GM20431 (cell line): ENCODE data around the gene PCGF5.

Experiments
- in situ Hi-C: fragments of 300-500 bp; cut with MseI, MboI; formaldehyde crosslinking; loops from one replicate; pipeline ENCODE4 v1.15.0; 2020; ENCODE audit warnings: low sequenced_read_pairs; ENCODE audit not compliant: unreplicated experiment

PCGF5 gene

GRCh38 chr10:91208642-91209041 is 11.8 kb upstream of the PCGF5 start:
- in situ Hi-C loops: no loop called here

DNA sequence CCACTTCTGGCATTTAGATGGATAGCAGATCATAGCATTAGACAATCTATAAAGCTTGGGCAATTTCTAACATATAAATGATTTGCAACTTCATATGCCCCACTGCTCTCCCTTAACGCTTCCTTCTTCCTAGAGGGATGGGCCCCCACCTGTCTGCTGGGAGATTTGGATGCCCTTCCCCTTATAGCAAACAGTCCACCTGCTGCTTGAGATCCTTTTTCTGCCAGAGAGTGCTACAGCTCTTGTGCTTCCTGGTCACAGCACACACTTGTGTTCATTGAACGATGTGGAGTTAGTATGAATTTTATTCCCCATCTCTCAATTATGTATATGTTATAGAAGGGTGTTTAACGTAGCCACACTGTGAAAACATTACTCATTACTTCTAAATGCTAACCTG is 10.4 kb upstream of the PCGF5 start:
- in situ Hi-C loops: no loop called here

DNA sequence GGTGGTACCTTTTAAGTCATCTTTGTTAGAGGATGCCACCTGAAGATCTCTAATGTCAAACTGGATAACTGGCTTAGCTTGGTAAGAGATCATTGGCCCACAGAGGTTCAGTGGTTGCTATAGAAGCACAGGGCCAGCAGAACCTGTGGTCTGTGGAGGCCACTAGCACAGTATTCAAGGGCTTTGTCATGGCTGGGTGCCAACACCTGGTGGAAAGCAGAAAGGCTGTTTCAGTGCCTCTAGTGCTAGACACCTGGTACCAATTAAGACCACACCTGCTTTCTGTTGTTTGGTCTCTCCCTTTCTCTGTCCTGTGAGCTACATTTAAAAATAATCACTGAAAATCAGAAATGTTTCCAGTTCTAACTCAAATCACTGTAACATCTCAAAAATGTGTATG is 10.0 kb upstream of the PCGF5 start:
- in situ Hi-C loops: no loop called here

DNA sequence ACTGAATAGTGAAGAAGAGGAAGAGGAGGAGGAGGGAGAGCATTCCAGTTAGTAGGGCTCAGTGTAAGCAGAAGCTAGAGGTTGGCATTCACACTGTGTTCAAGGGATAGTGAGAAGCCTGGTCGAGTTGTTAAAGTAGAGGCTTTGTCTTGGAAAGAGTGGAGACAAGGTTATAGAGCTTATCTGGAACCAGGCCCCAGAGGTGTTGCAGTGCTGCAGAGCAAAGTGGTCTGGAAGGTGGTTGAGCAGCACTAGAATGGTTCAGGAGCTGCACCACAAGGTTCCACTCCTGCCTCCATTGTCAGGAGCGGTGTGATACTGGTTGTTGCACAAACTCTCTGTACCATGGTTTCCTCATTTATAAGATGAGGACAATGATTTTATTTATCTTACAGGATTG is 8.8 kb upstream of the PCGF5 start:
- in situ Hi-C loops: no loop called here

DNA sequence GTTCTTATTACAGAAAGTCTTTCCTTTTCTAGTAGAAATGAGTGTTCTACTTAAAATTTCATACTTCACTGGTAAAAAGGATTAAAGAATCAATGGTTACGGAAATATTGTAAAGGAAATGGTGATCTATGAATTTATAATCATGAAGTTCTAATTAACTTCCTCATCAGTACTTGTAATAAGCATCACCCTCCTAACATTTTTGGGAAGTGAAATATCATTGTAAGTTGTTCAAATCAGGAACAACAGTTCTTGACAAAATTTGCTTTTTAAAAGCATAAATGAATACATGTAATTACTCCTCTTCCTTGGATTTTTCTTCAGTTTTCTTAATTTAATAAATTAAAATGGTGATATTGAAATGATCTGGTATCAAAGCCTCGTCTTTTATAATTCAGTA is 5.6 kb upstream of the PCGF5 start:
- in situ Hi-C loops: no loop called here

DNA sequence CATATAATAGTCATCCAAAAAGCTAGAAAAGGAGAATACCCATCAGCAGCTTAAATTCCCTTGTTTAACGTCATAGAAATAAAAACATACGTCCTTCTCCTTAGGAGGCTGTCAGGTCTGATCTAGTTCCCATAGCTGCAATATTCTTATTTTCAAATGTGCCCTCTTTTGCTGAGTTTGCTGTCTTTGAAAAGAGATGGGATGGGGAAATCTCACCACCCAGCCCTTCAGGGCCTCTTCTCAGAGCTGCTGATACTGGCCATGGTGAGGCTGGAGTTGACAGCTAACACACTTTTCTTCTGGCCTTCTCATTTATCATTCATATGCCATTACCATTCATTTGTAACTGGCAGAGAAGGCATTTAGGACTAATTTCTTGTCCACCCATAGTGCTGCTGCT is 5.1 kb upstream of the PCGF5 start:
- in situ Hi-C loops: no loop called here

DNA sequence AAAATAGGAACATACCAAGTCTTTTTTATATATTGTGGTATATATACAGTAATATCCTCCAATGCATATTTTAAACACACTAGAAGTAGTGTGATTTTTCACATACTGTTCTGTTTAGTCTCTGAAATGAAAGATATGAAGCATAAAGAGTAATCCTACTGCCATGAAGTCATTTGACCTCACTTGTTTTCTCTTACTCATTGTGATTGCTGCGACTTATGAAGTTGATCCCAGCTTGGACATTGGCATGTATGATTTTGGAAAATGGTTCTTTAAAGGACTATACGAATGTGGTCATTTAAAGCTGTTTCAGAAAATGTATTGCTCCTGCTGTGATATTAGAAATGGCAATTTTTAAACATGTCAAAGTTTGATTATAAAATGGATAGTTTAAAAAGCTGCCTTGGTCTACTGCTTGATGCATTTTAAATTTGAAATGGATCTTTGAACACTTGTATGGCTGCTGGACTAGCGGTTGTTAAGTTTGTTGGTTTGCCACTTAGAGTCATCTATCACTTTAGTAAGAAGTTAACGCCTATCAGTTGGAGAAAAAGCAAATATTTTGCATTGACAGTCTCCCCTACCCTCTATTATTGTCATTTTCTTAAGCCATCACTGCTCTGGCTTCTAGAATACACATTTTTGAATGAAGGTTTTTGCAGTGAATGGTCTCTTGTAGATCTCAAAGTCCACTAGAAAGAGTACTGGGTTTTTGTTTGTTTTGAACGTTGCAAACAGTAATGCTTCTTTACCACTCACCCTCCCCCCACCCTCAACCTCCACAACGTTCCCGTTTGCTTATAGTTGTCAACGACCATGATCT is 881 bp upstream of the PCGF5 start:
- in situ Hi-C loops: no loop called here

- in situ Hi-C loops: no loop called here
These were observed 652 bp downstream of the PCGF5 start for GRCh38 chr10:91220954-91221675.

GRCh38 chr10:91226093-91226492 is 5.6 kb downstream of the PCGF5 start:
- in situ Hi-C loops: loop anchor here (25.0 kb wide), 1 partner anchor 214 kb away; no protein-coding TSS in a partner anchor

GRCh38 chr10:91227576-91227975 is 7.1 kb downstream of the PCGF5 start:
- in situ Hi-C loops: loop anchor here (25.0 kb wide), 1 partner anchor 215 kb away; no protein-coding TSS in a partner anchor

DNA sequence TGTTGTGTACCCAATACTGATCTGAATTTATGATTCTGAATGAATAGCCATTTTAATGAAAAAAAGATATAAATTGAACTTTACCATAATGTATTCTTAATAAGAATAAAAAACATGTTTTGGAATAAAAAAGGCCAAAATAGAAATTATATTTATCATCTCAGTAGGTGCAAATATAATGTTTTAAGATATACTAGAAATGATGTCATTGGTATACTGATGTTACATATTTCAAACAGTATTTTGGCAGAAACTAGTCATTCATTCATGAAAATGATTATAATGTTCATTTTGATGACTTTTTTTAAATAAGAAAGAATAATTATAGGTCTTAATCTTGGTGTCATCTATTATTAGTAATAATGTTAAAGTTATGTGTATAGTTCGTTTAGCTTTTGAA is 9.2 kb downstream of the PCGF5 start:
- in situ Hi-C loops: loop anchor here (25.0 kb wide), 1 partner anchor 217 kb away; no protein-coding TSS in a partner anchor

DNA sequence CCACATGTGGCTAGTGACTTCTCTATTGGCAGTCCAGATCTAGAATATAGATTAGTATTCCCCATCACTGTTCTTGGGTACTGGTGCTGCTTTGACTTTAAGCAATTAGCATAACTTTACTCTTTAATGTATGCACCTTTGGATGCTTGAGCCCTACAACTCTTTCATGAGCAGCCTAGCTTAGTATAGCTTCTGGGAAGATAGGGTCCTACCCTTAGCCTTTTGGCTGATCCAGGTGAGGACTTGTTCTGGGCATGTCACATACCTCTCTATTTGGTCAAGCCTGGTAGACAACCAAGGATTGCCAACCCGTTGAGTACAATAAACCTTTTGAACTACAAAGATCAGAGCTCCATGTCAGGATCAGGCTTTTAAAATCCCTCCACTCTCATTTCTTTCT is 17.7 kb downstream of the PCGF5 start:
- in situ Hi-C loops: loop anchor here (25.0 kb wide), 1 partner anchor 226 kb away; no protein-coding TSS in a partner anchor

- in situ Hi-C loops: loop anchor here (25.0 kb wide), 1 partner anchor 227 kb away; no protein-coding TSS in a partner anchor
These were observed 19.3 kb downstream of the PCGF5 start for GRCh38 chr10:91239789-91240188.

DNA sequence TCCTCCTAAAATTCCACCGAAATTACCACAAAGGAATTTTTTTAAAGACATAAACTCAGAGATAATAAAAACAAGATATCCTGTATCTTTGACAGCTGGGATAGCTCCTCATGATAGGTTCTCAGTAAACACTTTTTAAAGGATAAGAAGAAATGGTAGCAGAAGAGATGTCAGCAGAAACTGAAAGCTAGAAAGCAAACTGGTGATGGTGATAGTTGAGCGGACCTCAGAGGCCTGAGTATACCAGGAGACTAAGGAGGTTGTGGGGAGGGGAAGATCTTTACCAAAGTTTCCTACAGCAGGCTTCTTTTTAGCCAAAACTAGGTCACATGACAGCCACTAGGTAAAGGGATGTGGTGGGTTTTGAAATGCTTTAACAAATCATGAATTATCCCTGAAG is 22.5 kb downstream of the PCGF5 start:
- in situ Hi-C loops: loop anchor here (25.0 kb wide), 1 partner anchor 231 kb away; no protein-coding TSS in a partner anchor

DNA sequence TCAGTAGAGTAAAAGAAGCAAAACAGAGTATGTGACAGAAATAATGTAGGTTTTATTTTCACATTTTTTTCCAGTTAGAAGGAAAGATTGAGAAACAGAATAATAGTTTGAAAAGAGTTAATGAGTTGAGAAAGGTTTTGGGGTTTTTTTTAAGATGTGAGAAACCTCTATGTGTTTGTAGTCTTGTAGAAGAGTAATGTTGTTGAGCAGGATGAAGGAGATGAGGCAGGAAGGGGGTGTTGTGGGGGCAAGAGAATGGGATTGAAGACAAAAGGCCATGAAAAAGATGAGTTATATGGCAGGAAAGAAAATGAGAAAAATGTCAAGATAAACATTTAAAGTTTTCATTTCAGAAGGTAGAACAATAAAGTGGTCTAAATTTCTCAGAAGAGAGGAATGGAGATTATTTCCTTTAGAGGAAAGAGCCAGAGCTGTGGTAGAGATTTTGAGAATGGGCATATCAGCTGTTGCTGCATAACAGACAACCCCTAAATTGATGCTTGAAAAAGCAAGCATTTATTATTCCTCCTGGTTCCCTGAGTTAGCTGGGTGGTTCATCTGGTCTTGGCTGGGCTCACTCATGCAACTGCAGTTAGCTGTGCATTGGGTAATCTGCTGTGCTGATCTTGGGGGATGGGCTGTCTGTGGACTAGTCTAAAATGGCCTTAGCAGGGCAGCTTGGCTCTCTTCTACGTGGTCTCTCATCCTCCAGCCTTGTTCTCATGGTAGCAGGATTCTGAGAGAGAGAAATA is 27.1 kb downstream of the PCGF5 start:
- in situ Hi-C loops: loop anchor here (25.0 kb wide), 1 partner anchor 235 kb away; no protein-coding TSS in a partner anchor

GRCh38 chr10:91249700-91250099 is 29.2 kb downstream of the PCGF5 start:
- in situ Hi-C loops: loop anchor here (25.0 kb wide), 1 partner anchor 237 kb away; no protein-coding TSS in a partner anchor

DNA sequence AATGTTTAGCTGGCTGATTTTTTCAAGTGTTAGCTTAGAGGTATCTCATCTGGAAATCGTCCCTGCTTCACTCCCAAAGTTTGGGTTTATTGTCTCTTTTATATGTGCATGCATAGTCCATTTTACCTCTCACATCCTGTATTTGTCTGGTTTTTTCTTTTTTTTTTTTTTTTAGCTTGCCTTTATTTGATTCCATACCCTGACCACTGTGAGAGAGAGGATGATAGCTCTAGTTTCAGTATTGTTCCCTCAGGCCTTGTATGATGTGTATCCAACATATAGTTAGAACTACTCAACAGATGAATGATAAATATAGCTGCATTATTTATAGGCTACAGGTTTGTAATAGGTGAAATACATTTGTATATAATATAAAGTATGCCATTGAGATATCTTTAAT is 29.9 kb downstream of the PCGF5 start:
- in situ Hi-C loops: no loop called here

DNA sequence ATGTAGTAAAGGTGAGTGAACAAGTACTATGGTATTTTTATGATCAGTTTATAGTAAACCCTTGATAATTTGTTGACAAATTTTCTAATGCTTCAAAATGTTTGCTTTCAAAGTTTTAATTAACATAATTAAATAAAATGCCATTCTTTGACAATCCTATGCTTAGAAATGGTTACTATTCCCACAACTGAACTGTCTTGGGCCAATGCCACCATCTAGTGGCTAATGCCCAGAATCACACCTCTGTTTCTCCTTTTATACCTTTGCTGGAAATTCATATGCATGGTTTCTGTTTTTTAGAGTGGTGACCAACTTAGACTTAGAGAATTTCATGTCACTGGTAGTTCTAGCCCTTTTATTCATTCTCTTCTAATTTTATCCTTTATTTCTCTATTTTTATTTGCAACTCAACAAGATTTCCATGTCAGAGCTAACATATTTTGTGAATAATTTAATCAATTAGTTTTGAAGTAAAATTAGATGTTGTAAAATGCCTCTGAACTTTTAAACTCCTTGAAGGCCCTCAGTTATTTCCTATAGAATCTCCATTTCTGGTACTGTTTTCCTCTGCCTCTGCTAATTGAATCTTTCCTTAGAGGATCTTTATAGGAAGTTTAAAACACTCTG is 31.1 kb downstream of the PCGF5 start:
- in situ Hi-C loops: no loop called here

- in situ Hi-C loops: no loop called here
These were observed 32.8 kb downstream of the PCGF5 start for GRCh38 chr10:91253300-91253699.

GRCh38 chr10:91257310-91257709 is 36.8 kb downstream of the PCGF5 start:
- in situ Hi-C loops: no loop called here
